Endothelial cell of umbilical vein (primary cell): ENCODE measurements around the gene EPB41L2. TPM values are rescaled to one million over a fixed set of nuclear protein-coding genes. Genes with fewer than 3 reads are reported as not detected.

Experiments used
- BruUV-seq: library from RNA; stranded (reverse); fragments of 400-500 nt; replicated peaks from 2 replicates; lab custom pipeline; 2021; lab: Mats Ljungman, UMichigan
- CTCF ChIA-PET: fragments of 300-600, 350-600 bp; sonication (Branson Sonifier 250); formaldehyde crosslinking; loops from one replicate; lab custom pipeline; 2021; ENCODE audit warnings: antibody characterized with exemption, inconsistent platforms; lab: Charles Lee
- POLR2A ChIA-PET: fragments of 300-600, 350-600 bp; sonication (Branson Sonifier 250); formaldehyde crosslinking; loops from one replicate; lab custom pipeline; 2021; ENCODE audit warnings: antibody characterized with exemption, inconsistent platforms; lab: Charles Lee
- DNase-seq: peaks from one replicate; pipeline ENCODE4 v3.0.0-alpha.2; 2011; ENCODE audit warnings: low read depth, low spot score
- FAIRE-seq: peaks from 2 replicates; lab custom pipeline; 2011; peaks lifted over from hg19 to GRCh38; lab: Jason Lieb, UNC
- H2AFZ ChIP-seq: 2 replicates; pipeline ENCODE4 v1.6.0; 2012; ENCODE audit warnings: low read depth, low read length, control low read depth, inconsistent platforms
- H3K27ac ChIP-seq: 2 replicates; pipeline ENCODE4 v1.5.1; 2011; ENCODE audit warnings: low read depth, mild to moderate bottlenecking, control low read depth, low read length, moderate library complexity; ENCODE audit not compliant: insufficient read depth
- H3K27me3 ChIP-seq, 2 experiments: 2 replicates each; pipeline versions ENCODE4 v1.6.0 to v1.6.1; 2011; ENCODE audit warnings: low read length in 2 of 2, mixed read lengths in 1 of 2; ENCODE audit not compliant: control insufficient read depth in 2 of 2, insufficient read depth in 2 of 2
- H3K36me3 ChIP-seq, 2 experiments: 2 replicates in 1 of 2; 3 replicates in 1 of 2; pipeline ENCODE4 v1.5.1; 2011; ENCODE audit warnings: low read length in 2 of 2, mild to moderate bottlenecking in 1 of 2, moderate library complexity in 1 of 2; ENCODE audit not compliant: control insufficient read depth in 2 of 2, insufficient read depth in 2 of 2; ENCODE audit errors: extremely low read depth in 1 of 2
- H3K4me1 ChIP-seq: 3 replicates; pipeline ENCODE4 v1.5.1; 2011; ENCODE audit warnings: mild to moderate bottlenecking, low read length; ENCODE audit not compliant: control insufficient read depth, insufficient read depth; ENCODE audit errors: extremely low read depth
- H3K4me2 ChIP-seq: 2 replicates; pipeline ENCODE4 v1.6.1; 2011; ENCODE audit warnings: low read length, control low read depth, mixed read lengths; ENCODE audit not compliant: insufficient read depth
- H3K4me3 ChIP-seq, 3 experiments: fragments of 200-600 bp in 1 of 3; sonication (generic), shearing (Covaris generic) in 1 of 3; replicated peaks in 1 of 3; 2 replicates each; pipeline ENCODE4 v1.5.1; 2011 to 2016; ENCODE audit warnings: control low read depth in 3 of 3, low read length in 3 of 3, mild to moderate bottlenecking in 2 of 3, inconsistent platforms in 1 of 3, low read depth in 1 of 3, moderate library complexity in 1 of 3; ENCODE audit not compliant: insufficient read depth in 1 of 3
- H3K79me2 ChIP-seq: 2 replicates; pipeline ENCODE4 v1.6.0; 2012; ENCODE audit warnings: low read length, inconsistent platforms; ENCODE audit not compliant: control insufficient read depth, insufficient read depth
- H3K9ac ChIP-seq: replicated peaks from 2 replicates; pipeline ENCODE3; 2011; ENCODE audit warnings: low read length, control low read depth; ENCODE audit not compliant: insufficient read depth; ENCODE audit errors: extremely low read depth
- H3K9me1 ChIP-seq: replicated peaks from 3 replicates; pipeline ENCODE4 v1.6.0; 2011; ENCODE audit warnings: mild to moderate bottlenecking, low read length; ENCODE audit not compliant: control insufficient read depth, insufficient read depth; ENCODE audit errors: extremely low read depth
- H3K9me3 ChIP-seq: replicated peaks from 2 replicates; pipeline ENCODE4 v1.5.1; 2012; ENCODE audit warnings: low read length, inconsistent platforms; ENCODE audit not compliant: control insufficient read depth, insufficient read depth
- H4K20me1 ChIP-seq: replicated peaks from 2 replicates; pipeline ENCODE3; 2011; ENCODE audit warnings: mild to moderate bottlenecking, low read length; ENCODE audit not compliant: control insufficient read depth, insufficient read depth; ENCODE audit errors: extremely low read depth
- CTCF ChIP-seq, 2 donors: IDR thresholded peaks; 1 replicate in 1 of 2; 2 replicates in 1 of 2; pipeline ENCODE4 v1.5.1; 2011; ENCODE audit warnings: low read length in 2 of 2, mild to moderate bottlenecking in 2 of 2, moderate library complexity in 2 of 2, control low read depth in 1 of 2, inconsistent platforms in 1 of 2, low read depth in 1 of 2; ENCODE audit not compliant: insufficient read depth in 1 of 2; ENCODE audit errors: extremely low read depth in 1 of 2
- EZH2 ChIP-seq: IDR thresholded peaks from 2 replicates; pipeline ENCODE4 v1.6.1; 2012; ENCODE audit warnings: borderline replicate concordance, low read depth, mild to moderate bottlenecking, moderate library complexity, low read length, inconsistent platforms; ENCODE audit not compliant: severe bottlenecking
- FOS ChIP-seq: IDR thresholded peaks from 2 replicates; pipeline ENCODE4 v1.6.1; 2011; ENCODE audit warnings: mild to moderate bottlenecking, low read length, moderate library complexity, borderline replicate concordance; ENCODE audit not compliant: insufficient read depth
- GATA2 ChIP-seq: IDR thresholded peaks from 2 replicates; pipeline ENCODE4 v1.7.0; 2011; ENCODE audit warnings: low read depth, mild to moderate bottlenecking, moderate library complexity, mixed read lengths, low read length; ENCODE audit not compliant: insufficient read length, insufficient read depth
- JUN ChIP-seq: IDR thresholded peaks from 2 replicates; pipeline ENCODE4 v1.6.1; 2011; ENCODE audit warnings: borderline replicate concordance, low read depth; ENCODE audit not compliant: insufficient read length, insufficient read depth
- MAX ChIP-seq: IDR thresholded peaks from 2 replicates; pipeline ENCODE4 v1.6.1; 2011; ENCODE audit not compliant: insufficient read depth, insufficient read length
- MYC ChIP-seq: IDR thresholded peaks from one replicate; pipeline ENCODE4 v1.6.1; 2011; ENCODE audit warnings: mild to moderate bottlenecking, low read depth, low read length
- POLR2A ChIP-seq: IDR thresholded peaks from 2 replicates; pipeline ENCODE4 v1.6.1; 2012; ENCODE audit warnings: low read depth, mild to moderate bottlenecking, control low read depth, low read length
- POLR2AphosphoS5 ChIP-seq: IDR thresholded peaks from 2 replicates; pipeline ENCODE4 v1.6.1; 2012; ENCODE audit warnings: low read depth, mild to moderate bottlenecking, control low read depth, low read length, moderate library complexity; ENCODE audit not compliant: insufficient read depth
- dilution Hi-C: fragments of 300-500 bp; cut with MboI; formaldehyde crosslinking; loops from one replicate; pipeline ENCODE4 v1.15.0; 2019; ENCODE audit warnings: low sequenced_read_pairs; ENCODE audit not compliant: extremely low pct_ligation_motif_present
- intact Hi-C: fragments of 100-400 bp; cut with micrococcal nuclease; formaldehyde crosslinking; loops from one replicate; pipeline ENCODE4 v1.10.0; 2022
- polyA plus RNA-seq, 4 experiments: library from polyadenylated mRNA; depleted of rRNA in 3 of 4; stranded (reverse) in 3 of 4; unstranded in 1 of 4; fragments of >200 nt; gene quantifications; 2 replicates each; pipeline versions ENCODE4 v1.2.1 to v1.2.3, GENCODE V29; 2011 to 2012; ENCODE audit warnings: missing spikeins in 1 of 4
- total RNA-seq: library from RNA; stranded (reverse); gene quantifications from 2 replicates; pipeline ENCODE4 v1.2.3, GENCODE V29; 2021

EPB41L2 gene
- total and polyA plus RNA-seq, 2 donors (not counting 3 experiments of a cell fraction or from before 2014, with no cell fraction given), result 26.5 to 87.7 TPM

GRCh38 chr6:130872250-130873095, 190.6 kb downstream of the EPB41L2 start:
- no peak for FAIRE-seq
- DNase-seq, result peak; percentile 51
- Histone ChIP-seq H3K27ac (no peak overlapping the region), H3K9me3 (no peaks in the 10 kb centered on the region), H3K9ac (no peak overlapping the region), H3K79me2 (no peaks in the 10 kb centered on the region), H3K9me1 (no peaks in the 10 kb centered on the region), H3K4me3 (no peak overlapping the region), H2AFZ (no peak overlapping the region), H3K27me3 (no peaks in the 10 kb centered on the region), H4K20me1 (no peaks in the 10 kb centered on the region), H3K4me1 (no peaks in the 10 kb centered on the region), H3K4me2 (no peak overlapping the region), H3K36me3 (no peaks in the 10 kb centered on the region)
- ChIA-PET CTCF (interaction anchor here (0.6 to 3.6 kb wide), 26 partner anchors 9 to 1373 kb away, joined by 3 to 39 read pairs (median 4); partner anchors contain the start of genes EPB41L2 and MED23), POLR2A (no interaction called here)
- TF ChIP-seq MAX (no peak), EZH2 (no peak), GATA2 (peak; percentile 21), MYC (no peak), POLR2AphosphoS5 (no peak), POLR2A (no peak), FOS (no peak), JUN (no peak), CTCF (IDR thresholded peaks at IDR 0.05; ENCODE audit: extremely low read depth in 1 of 2, insufficient read depth in 1 of 2, low read depth in 1 of 2, low read length in 2 of 2) (peak; percentile 85 to 90)
- dilution Hi-C loops, result no loop called here
- BruUV-seq, result no TSS peak
- intact Hi-C loops, result loop anchor here (1.0 kb wide), 1 partner anchor 550 kb away; no protein-coding TSS in a partner anchor
